ENCODE results near the gene DENND5A. TPM values are rescaled to one million over a fixed set of nuclear protein-coding genes. Genes with fewer than 3 reads are reported as not detected.

DENND5A gene
- total RNA-seq, 4 donors from 2014 or later: 107 to 132 (median 111) TPM

DNA sequence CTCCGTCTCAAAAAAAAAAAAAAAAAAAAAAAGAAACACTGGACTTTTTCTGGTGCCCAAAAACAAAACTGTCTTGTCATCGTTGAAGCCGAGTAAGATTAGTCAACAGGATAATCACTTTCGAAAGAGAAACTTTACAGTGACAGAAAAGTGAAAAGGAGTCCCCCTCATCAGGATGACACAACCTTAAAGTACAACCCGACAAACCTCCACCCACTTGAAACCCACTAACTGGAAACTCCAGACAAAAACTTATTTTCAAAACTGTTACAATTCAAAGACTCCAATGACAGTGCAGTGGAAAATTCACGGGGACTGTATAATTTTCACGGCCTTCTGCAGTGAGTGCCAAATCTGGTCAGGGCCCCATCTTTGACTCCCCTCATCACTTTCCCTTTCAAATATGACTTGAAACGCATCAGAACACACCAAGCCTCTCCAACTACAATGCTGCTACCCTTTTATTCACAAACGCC, 1.3 kb downstream of the DENND5A start:
- TF ChIP-seq, protein P1, sequence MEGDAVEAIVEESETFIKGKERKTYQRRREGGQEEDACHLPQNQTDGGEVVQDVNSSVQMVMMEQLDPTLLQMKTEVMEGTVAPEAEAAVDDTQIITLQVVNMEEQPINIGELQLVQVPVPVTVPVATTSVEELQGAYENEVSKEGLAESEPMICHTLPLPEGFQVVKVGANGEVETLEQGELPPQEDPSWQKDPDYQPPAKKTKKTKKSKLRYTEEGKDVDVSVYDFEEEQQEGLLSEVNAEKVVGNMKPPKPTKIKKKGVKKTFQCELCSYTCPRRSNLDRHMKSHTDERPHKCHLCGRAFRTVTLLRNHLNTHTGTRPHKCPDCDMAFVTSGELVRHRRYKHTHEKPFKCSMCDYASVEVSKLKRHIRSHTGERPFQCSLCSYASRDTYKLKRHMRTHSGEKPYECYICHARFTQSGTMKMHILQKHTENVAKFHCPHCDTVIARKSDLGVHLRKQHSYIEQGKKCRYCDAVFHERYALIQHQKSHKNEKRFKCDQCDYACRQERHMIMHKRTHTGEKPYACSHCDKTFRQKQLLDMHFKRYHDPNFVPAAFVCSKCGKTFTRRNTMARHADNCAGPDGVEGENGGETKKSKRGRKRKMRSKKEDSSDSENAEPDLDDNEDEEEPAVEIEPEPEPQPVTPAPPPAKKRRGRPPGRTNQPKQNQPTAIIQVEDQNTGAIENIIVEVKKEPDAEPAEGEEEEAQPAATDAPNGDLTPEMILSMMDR (IDR thresholded peaks at IDR 0.05; ENCODE audit: low read depth): no peak

DNA sequence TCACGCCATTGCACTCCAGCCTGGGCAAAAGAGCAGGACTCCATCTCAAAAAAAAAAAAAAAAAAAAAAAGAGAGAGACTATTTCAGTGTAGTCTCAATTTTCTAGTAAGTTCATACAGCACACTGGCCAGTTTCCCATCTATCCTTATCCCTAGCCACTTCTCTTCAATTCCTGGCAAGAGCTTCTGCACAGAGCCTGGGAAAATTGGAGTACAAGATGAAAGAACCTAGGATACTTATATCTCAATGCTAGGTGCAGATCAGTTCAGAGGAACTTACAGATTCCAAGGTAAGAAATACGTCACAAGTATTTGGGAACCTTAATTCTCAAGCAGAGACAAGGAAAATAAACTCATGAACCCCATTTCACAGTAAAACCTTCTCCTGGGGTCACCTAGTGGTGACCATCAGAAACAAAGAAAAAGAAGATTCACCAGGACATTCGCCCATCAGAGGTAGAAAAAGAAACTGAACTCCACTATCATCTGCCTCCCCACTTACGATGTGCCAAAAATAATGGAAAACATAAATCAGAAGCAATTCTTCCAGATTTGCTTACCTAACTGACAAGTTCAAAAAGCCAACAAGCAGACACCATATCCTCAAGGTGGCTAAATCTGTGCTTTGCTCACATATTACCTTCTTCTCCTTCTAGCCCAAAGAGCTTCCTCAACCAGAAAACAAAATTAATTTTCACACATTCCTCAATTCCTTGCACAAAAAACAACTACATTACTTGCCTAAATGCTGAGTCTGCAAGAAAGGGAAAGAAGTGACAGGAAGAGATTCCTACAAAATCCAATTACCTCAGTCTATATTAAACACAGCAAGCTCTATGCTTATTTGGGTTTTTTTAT, 4.9 kb downstream of the DENND5A start:
- TF ChIP-seq, protein P1 (IDR thresholded peaks at IDR 0.05; ENCODE audit: low read depth): no peak

DNA sequence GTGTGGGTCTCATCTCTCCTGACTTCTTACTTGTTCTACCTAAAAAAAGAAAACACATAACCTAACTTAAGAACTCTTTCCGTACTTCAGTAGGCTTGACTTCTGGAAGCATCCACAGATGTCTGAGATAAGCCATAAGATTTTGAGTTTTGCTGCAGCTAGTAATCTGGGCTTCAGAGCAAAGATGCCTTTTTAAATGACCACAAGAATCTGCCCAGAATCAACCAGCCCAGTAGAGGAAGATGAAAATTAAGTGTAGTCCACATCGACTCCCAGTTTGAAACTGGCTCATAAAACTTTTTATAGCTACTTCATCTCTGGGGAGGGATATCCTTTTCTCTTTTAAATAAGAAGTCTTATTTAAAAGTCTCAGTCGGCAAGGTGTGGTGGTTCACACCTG, 10.7 kb downstream of the DENND5A start:
- TF ChIP-seq, protein P1 (IDR thresholded peaks at IDR 0.05; ENCODE audit: low read depth): no peak

DNA sequence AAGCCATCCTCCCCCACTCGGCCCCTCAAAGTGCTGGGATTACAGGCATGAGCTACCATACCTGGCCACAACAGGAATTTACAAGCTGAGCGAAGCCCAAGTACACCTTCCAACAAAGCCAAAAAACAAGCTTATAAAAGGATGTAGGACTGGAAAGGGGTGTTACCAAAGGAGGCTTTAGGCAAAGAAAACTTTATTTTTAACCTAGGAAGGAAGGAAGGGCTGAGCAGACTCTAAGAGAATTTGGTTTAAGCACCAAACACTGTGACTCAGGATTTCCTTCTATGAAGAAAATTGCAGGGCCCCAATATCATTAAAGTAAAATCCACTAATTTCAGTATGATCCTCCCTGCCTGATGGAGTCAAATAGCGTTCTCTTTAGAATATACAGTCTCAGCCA, 12.1 kb downstream of the DENND5A start:
- TF ChIP-seq, protein P1 (IDR thresholded peaks at IDR 0.05; ENCODE audit: low read depth): no peak

DNA sequence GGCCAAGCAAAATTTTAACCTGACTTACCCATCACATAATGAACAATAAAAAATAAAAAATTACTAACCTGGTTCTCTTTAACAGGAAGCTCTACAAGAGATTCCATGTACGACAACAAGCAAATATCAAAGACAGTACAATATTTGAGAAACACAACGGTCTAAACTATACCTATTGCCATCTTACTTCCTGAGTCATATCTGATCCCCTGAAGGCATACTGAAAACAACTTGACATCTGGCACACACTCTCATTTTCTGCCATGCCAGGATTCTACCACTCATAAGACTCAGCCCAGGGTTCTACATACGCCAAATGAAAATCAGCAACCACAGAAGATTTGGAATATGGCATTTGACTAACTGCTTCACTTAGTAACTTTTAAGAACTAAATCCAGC, 13.8 kb downstream of the DENND5A start:
- TF ChIP-seq, protein P1 (IDR thresholded peaks at IDR 0.05; ENCODE audit: low read depth): no peak

DNA sequence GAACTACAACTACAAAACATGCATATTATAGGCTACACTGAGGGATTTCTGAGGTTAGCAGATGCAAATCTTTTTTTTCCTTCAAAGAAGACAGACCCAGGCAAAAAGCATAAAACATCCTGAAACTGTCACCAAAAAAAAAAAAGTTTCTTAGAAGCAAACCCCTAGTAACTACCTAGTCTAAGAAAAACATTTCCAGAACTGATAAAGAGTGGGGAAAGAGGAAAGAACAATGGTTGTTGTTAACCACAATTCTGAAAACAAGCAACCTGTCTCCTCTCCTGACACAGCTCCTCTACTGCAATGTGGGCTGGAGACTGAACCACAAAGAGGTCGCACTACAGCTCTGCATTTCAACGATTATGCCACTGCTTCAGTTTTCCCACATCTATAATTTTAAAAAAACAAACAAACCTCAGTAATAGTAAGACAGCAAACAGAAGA, 15.0 kb downstream of the DENND5A start:
- TF ChIP-seq, protein P1 (IDR thresholded peaks at IDR 0.05; ENCODE audit: low read depth): no peak

DNA sequence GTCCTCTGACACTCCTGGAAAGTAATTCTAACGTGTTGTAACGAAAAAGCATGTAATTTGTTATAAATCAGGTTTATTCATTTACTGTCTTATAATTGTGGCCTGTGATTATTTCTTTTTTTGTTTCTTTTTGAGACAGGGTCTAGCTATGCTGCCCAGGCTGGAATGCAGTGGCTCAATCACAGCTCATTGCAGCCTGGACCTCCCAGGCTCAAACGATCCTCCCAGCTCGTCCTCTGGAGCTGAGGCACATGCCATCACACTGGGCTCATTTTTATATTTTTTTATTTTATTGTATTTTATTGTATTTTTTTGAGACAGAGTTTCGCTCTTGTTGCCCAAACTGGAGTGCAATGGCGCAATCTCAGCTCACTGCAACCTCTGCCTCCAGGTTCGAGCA, 15.9 kb downstream of the DENND5A start:
- TF ChIP-seq, protein P1 (IDR thresholded peaks at IDR 0.05; ENCODE audit: low read depth): no peak

Data from subcutaneous adipose tissue (tissue), 4 donors.